COLO829 (cell line): ENCODE measurements around the gene COL9A1.
"Not testable (repeated sequence)": the region's sequence is repeated elsewhere in the genome, so short reads cannot be mapped to it uniquely, and the experiment has no call there.

Experiments used
- DNase-seq: peaks from one replicate; pipeline ENCODE4 v3.0.0; 2012; ENCODE audit warnings: low spot score

Gene COL9A1

GRCh38 chr6:70303034-70303525 lies at the start of gene COL9A1:
COL9A1 (minus strand) TSS chr6:70303084; CDS start chr6:70302924, 160 bp downstream.
- peak; percentile 73 for DNase-seq

DNA sequence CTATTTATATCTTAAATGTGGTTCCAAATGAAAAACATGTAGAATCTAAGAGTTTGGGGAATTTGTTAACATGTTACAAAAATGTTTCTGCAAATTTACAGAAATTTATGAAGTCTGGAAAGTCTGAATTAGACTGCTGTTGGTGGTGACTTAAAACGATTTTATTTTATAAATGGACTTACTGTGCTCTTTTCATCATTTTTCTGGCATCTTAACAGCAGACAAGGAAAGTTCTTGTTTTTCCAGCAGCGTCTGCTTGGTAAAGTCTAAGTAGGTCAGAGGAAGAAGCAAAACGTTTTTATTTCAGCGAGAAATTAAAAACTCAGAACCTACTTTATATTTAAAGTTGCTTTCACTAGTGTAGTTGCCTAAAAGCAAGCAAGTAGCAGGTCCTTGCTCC lies 48.6 kb upstream of the COL9A1 start:
- peak; percentile 51 for DNase-seq

DNA sequence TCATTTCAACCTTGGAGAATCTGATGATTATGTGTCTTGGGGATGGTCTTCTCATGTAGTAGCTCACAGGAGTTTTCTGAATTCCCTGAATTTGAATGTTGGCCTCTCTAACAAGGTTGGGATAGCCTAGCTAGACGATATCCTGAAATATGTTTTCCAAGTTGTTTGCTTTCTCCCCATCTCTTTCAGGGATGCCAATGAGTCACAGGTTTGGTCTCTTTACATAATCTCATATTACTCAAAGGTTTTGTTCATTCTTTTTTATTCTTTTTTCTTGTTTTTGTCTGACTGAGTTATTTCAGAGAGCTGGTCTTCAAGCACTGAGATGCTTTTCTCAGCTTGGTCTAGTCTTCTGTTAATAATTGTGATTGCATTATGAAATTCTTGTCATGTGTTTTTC lies 42.7 kb upstream of the COL9A1 start:
- no peak for DNase-seq

DNA sequence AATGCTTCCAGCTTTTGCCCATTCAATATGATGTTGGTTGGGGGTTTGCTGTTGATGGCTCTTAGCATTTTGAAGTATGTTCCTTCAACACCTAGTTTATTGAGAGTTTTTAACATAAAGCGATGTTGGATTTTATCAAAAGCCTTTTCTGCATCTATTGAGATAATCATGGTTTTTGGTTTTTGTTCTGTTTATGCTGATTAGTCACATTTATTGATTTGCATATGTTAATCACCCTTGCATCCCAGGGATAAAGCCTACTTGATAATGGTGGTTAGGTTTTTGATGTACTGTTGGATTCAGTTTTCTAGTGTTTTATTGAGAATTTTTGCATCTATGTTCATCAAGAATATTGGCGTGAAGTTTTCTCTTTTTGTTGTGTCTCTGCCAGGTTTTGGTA lies 40.4 kb upstream of the COL9A1 start:
- no peak for DNase-seq

DNA sequence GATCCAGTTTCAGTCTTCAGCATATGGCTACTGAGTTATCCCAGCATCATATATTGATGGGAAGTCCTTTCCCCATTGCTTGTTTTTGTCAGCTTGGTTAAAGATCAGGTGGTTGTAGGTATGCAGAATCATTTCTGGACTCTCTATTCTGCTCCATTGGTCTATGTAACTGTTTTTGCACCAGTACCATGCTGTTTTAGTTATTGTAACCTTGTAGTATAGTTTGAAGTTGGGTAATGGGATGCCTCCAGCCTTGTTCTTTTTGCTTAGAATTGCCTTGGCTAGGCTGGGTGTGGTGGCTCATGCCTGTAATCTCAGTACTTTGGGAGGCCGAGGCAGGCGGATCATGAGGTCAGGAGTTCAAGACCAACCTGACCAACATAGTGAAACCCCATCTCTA lies 36.9 kb upstream of the COL9A1 start:
- DNase-seq = not testable (repeated sequence)

DNA sequence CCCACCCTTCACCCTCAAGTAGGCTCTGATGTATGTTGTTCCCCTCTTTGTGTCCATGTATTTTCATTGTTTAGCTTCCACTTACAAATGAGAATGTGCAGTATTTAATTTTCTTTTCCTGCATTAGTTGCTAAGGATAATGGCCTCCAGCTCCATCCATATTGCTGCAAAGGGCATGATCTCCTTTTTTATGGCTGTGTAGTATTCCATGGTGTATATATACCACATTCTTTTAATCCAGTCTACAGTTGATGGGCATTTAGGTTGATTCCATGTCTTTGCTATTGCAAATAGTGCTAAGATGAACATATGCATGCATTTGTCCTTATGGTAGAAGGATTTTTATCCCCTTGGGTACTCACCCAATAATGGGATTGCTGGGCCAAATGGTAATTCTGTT lies 35.9 kb upstream of the COL9A1 start:
- no peak for DNase-seq

DNA sequence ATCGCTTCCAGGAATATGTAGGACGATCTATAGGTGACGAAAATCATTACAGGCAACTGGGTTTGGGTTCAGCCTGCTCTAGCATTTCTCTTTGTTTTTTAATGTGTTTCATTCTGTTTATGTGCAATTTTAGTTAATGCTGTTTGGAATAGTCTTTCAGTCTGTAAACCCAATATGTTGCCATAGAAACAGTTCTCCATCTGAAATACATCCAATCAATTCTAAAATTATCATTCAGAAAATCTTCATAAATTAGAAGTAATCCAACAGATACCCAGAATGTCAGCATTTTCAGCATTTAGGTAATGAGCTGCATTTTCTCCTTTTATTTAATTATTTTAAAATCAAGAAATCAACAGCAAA lies 34.8 kb upstream of the COL9A1 start:
- DNase-seq = no peak

GRCh38 chr6:70336996-70337742 lies 34.3 kb upstream of the COL9A1 start:
- DNase-seq = no peak

- DNase-seq = no peak
Measured at GRCh38 chr6:70327036-70327435, 24.2 kb upstream of the COL9A1 start.

- DNase-seq = no peak
Measured at GRCh38 chr6:70325009-70325408, 22.1 kb upstream of the COL9A1 start.

DNA sequence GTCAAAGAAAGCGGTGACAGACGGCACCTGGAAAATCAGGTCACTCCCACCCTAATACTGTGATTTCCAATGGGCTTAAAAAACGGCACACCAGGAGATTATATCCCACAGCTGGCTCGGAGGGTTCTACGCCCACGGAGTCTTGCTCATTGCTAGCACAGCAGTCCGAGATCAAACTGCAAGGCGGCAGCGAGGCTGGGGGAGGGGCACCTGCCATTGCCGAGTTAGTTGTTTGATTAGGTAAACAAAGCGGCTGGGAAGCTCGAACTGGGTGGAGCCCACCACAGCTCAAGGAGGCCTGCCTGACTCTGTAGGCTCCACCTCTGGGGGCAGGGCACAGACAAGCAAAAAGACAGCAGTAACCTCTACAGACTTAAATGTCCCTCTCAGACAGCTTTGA lies 14.9 kb upstream of the COL9A1 start:
- DNase-seq = not testable (repeated sequence)

DNA sequence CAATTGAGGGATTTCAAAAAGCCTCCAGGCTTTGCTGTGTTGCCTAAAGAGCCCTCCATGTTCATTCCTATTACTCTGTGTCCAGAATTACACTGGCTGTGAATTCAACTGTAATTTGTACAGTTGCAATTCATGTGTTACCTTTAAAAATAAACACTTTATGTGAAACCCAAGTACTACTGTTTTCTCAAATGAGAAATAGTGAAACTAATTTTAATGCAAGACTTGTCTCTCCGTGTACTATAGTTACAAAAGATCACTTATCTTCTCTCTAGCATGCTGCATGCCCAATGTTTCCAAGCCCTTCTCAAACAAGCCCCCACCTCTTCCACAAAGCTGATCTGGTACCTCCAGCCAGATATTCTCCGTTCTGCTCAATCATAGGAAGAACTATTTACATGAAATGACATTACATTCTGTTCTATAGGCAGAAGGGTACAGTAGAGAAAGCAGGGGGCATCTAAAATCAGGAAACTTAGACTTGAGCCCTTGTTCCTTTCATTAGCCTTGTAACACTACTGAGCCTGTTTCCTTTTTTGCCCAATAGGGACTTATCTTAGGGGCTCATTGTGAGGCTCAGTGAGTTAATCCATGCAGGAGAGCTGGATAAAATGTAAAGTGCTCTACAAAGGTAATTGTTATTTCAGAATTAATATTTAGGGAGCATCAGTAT lies 12.3 kb upstream of the COL9A1 start:
- no peak for DNase-seq

DNA sequence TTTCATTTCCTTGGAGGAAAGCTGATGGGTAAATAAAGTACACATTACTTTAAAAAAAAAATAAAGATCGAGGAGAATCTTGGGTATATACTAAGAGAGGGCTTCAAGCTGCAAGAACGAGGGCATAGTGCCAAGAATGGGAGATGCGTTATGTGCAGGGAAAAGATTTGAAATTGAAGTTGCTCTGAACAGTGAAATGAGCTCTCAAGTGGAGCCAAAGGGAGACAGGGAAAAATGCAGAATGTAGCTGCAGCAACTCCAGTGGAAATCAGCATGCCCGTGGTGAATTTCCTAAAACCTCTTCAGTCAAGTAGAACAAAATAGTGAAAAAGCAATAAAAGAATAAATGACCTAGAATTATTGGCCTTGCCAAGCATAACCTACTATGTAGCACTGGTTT lies 11.4 kb upstream of the COL9A1 start:
- DNase-seq = no peak

DNA sequence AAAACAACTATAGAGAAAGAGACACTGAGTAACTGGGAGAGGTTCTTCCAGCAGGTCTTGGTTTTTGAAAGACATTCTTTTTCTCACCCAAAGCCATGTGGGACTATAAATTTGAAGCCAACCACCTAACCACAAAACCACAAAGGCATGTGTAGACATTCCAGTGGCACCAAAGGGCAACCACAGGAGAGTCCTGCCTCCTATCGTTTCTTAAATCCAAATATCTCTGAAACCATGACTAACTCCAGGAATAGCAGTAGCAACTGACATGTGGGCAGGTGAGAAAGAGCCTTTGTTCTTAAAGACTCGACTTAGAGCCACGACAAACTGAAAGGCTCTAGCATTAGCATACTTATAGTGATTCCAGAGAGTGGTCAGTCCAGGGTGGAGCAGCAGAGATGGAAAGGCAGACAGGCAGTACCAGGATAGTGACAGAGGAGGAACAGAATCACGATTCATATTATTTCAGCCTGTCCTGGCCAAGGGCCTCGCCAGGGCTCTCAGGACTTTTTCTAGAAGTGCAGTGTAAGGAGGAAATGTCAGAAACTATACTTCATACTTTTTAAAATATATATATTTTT lies 9.4 kb upstream of the COL9A1 start:
- peak; percentile 29 for DNase-seq

DNA sequence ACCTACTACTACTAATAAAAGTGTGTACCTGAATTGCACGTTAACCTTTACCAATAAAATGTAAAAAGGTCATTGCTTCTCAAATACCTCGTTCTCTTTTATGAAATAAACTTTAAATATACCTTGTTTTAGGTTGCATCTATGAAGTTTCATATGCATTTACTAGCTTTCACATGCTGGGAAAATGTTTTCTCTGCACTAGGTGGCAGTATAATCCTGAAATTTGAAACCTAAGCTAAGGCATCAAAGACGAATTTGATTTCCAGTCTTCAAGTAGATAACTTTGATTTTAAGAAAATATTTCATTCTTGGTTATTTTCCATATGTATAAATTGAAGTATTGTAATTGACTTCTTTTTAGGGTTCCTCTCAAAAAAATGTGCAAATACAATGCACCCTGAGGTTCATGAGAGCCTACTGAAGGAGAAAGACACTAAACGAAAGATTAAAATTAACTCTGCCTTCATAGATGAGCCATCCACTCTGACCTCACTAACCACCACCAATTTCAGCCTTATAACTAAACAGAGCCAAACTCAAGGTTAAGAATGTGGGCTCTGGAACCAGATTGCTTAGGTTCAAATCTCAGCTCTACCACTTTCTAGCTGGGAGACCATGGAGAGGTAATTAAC lies 7.3 kb upstream of the COL9A1 start:
- no peak for DNase-seq

- no peak for DNase-seq
Measured at GRCh38 chr6:70309243-70309642, 6.4 kb upstream of the COL9A1 start.

GRCh38 chr6:70308142-70308541 lies 5.3 kb upstream of the COL9A1 start:
- not testable (repeated sequence) for DNase-seq

DNA sequence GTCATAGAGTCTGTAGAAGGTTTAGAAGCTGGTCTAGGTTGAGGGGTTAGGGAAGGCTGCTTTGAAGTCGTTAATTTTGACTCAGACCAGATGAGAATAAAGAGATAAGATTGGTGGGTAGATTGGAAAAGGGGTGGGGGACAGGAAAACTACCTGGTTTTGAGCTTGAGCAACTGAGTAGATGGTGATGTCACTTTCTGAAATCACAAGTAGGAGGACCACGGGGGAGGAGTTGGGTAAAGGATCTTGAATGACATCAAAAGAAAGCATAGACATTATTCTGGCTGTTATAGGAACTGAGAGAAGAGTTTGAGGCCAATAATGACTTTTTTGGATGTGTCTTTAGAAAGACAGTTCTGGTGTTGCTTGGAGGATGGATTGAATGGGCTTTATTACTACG lies 4.1 kb upstream of the COL9A1 start:
- DNase-seq = no peak

- no peak for DNase-seq
Measured at GRCh38 chr6:70304616-70305015, 1.7 kb upstream of the COL9A1 start.

- DNase-seq = peak; percentile 11
Measured at GRCh38 chr6:70299456-70299855, 3.4 kb downstream of the COL9A1 start.

GRCh38 chr6:70298068-70298467 lies 4.8 kb downstream of the COL9A1 start:
- no peak for DNase-seq

GRCh38 chr6:70292193-70292592 lies 10.7 kb downstream of the COL9A1 start:
- no peak for DNase-seq

GRCh38 chr6:70289299-70289698 lies 13.6 kb downstream of the COL9A1 start:
- DNase-seq = peak; percentile 14
